ENCODE results near the gene C21orf58.
"Not testable (repeated sequence)": the region's sequence is repeated elsewhere in the genome, so short reads cannot be mapped to it uniquely, and the experiment has no call there.

The C21orf58 gene

DNA sequence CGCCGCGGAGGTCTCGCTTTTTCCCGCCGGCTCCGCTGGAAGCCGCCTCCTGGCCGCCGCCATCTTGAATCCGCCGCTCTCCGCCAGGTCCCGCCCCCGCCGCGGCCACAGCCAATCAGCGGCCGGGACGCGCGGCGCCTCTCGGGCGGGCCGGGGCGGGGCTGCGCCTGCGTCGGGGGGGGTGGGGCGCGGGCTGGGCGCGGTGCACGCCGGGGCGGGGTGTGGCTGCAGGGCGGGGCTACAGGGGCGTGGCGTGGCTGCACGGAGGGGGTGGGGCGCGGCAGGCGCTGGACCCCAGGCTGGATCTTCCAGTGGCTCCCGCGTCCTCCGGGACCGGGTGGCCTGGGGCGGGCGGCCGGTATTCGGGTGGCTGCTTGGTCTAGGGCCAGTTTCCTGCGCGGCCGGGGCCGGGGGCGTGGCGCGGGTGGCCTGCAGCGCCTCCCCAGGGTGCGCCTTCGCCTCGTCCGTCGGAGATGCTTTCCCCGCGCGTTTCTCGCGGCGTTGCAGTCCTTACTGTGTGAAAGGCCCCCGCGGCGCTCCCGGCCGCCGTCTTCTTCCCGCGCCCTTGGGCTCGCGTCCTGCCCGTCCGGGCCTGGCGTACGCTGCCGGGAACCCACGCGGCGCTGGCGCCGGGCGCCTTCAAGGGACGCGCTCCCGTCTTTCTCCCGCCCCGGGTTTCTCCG lies 861 bp upstream of the C21orf58 start:
- peak; percentile 98 for DNase-seq (ENCODE audit: low spot score)

DNA sequence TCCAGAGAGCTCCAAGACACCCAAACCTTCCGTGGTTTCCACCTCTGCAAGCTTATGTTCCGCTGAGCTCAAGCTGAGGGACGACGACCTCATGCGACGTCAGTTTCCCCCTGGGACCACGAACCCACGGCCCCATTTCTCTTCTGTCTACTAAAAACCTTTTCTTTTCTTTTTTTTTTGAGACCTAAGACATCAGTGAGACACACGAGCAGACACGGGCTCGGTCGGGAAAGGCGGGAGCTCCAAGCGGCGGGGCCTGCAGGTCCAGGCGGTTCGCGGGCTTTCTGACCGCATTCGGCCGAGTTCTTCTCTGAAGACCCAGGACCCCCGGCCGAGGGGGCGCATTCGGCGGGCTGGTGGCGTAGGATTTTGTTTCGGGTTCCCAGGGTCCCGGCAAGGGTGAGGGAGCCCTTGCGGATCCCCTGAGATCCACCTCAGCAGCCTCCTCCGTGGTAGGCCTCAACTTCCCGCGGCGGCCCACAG lies 402 bp downstream of the C21orf58 start:
- peak; percentile 20 for DNase-seq (ENCODE audit: low spot score)

DNA sequence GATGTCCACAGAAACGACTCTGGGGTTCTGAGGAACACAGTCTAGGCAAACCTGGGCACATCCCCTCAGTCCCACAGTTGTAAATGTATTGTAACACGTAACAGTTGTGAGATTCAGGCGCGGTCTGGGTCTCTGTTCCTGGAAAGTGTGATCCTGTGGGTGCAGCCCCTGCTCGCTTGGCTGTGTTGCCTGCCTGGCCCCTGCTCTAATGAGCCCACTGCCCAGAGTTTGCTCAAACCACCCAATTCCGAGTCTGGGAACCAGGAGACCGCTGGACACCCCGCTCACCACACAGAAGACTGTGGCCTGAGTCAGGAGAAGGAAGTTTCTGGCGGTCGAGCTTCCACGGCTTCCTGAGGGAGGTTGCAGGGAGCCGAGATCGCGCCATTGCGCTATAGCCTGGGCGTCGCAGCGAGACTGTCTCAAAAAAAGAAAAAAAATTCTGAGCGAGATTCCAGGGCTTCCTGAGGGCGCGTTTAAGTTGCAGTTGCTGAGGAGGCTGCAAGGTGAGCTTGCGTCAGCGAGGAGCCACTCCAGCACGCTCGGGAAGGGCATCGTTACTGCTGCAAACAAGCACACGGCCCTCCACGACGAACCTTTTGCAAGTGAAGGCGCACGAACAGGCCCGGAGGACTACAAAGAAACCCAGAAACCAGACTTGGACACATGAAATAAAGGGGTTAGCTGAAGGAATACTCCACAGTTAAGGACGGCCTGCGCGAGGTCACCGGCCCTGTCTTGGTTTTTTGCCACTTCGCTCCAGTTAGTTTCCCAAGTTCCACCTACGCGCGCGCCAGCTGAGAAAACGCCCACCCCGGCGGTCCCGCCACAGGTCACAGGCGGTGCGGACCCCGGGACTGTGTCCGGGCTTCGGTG lies 1.1 kb downstream of the C21orf58 start:
- DNase-seq (ENCODE audit: low spot score): peak; percentile 50

DNA sequence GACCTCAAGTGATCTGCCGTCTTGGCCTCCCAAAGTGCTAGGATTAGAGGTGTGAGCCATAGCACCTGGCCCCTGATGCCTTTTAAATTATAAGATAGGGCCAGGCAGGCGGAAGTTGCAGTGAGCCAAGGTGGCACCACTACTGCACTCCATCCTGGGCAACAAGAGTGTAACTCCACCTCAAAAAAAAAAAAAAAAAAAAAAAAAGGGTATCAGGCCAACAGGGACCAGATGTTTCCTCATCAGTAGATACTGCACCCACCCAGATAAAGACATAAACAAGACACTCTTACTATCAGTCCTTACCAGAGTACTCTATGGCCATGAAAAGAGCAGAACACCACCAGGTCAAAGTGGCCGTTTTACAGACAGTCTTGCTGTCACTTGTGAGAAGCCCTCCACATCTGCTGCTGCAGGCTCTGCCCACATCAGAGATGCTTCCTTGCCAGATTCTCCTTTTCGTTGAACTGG lies 3.3 kb downstream of the C21orf58 start:
- DNase-seq (ENCODE audit: low spot score): no peak

DNA sequence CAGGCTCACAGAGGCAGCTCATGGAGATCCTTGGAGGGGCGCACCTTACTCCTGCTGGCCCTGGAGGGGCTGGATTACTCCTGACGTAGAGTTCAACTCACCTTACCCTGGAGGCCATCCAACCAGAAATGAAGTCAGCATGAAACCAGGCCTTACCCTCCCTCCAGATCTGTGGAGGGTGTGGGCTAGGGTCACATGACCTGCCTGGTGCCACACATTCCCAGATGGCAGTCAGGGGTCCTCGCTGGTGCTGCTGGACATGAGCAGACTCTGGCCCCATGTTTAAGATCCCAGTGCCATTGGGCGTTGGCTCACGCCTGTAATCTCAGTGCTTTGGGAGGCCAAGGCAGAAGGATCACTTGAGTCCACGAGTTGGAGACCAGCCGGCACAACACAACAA lies 4.5 kb downstream of the C21orf58 start:
- DNase-seq (ENCODE audit: low spot score): no peak

DNA sequence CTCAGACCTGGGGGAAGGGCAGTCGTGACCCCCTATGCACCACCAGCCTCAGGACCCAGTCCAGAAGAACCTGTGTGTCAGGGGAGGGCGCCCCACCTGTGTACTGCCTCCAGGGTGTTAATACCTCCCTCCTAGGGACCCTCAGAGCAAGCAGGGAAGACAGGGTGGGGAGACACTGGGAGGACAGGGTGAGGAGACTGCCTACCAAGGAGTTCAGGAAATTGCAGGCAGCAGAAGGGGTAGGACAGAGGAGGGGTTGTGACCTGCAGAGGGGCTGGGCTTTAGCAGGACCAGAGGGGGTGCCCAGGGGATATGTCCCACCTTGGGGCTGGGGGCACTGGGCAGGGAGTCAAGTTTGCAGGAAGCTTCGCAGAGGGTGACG lies 5.2 kb downstream of the C21orf58 start:
- no peak for DNase-seq (ENCODE audit: low spot score)

DNA sequence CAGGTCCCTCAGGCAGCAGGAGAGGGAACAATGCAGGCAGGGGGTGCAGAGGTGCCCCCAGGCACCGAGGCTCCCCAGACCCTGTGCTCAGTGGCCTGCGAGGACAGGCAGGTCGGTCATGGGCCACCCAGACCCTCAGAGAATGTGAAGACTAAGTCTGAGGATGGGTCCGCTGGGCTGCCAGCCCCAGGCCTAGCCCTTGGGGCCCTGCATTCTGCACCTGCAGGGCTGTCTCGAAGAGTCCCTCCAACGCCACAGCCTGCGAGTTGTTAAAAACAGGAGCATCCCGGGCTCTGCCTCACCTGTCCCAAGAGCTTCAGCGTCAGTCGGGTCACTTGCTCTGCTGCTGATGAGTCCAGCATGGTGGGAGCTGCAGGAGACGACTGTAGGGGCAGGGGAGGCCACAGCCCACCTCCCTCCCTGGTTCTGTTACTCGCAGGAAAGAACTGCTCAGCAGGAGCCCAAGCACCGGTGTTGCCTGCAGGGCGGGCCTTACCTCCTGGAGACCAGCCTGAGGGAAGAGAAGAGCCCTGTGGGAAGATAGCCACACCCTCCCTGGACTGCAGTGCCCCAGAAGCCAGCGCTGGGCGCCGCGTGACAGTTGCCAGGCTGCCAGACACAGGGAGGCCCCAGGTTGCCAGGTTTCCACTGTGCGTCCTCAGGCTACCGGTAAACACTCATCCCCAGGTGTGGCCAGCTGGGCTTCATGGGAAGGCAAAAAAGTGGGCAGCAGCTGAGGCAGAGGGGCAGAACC lies 5.8 kb downstream of the C21orf58 start:
- DNase-seq (ENCODE audit: low spot score): no peak

DNA sequence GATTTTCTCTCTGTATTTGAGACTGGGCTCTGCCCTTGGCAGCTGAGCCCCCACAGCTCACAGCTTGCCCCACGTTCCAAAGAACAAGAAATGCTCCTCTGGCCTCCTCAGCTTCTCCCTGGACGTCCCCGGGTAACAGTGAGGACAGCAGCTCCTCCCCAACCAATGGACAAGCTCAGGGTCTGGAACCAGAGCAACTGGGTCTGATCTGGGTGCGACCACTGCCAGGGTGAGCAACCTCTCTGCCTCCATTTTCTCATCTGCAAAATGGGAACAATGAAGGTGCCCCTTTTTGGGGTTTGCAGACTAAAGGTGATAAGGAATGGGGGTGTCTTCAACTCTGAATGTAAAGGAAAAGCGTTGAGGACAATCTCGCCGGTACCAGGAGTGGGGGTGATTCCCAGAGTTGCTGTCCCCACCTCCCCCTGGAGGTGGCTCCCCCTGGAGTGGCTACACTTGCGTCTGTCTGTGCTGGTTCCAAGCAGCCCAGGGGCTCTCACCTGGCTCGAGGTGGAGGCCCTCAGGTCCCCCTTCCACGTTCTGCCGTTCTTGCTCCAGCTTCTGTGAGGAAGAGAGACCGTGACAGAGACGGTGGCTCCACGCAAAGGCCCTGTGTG lies 6.9 kb downstream of the C21orf58 start:
- DNase-seq (ENCODE audit: low spot score): no peak

DNA sequence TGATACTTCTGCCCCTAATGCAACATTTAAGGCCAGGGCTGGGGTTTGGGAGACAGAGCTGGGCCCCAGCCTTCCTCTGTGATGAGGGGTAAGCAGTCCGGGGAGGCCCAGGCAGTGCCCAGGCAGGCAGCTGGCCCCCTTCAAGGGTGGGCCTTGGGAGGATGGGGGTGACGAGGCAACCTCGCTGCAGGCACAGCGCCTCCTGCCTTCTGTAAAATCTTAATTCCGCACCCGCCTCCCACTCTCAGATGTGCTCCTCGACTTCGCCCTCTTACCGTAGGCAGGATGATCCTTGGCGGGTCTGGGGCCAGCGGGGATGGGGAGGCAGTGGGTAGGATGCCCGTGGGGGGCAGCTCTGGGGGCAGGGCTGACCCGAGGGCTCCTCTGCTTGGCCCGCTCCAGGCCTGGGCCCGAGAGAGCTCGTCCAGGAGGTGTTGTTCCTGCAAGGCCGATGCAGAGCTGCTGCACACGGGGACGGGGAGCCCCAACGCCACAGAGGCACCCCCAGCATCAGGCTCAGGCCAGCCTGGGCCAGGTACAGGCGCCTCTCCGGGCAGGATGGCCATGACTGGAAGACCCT lies 9.1 kb downstream of the C21orf58 start:
- DNase-seq (ENCODE audit: low spot score): no peak

DNA sequence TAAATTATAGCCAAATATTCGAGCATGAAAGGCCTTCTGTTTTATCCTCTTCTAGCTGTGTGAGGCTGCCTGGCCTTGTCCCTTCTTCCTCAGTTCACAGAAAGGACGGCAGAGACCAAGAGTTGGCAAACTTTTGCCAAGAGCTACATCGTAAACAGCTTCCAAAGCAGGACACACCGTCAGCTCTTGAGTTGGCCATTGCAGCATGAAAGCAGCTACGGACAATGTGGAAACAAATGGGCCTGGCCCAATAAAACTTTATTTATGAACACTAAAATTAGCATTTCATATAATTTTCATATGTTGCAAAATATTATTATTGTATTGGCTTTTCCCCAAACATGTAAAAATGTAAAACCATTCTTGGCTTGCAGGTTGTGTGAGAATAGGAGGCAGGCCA lies 10.7 kb downstream of the C21orf58 start:
- DNase-seq (ENCODE audit: low spot score): no peak

DNA sequence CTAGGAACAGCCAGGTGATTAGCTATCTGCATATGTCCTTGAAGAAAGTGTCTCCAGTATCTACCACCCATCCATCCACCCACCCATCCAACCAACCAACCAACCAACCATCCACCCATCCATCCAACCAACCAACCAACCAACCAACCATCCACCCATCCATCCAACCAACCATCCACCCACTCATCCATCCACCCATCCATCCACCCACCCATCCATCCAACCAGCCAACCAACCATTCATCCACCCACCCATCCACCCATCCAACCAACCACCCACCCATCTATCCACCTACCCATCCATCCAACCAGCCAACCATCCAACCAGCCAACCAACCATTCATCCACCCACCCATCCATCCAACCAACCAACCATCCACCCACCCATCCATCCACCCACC lies 12.1 kb downstream of the C21orf58 start:
- no peak for DNase-seq (ENCODE audit: low spot score)

DNA sequence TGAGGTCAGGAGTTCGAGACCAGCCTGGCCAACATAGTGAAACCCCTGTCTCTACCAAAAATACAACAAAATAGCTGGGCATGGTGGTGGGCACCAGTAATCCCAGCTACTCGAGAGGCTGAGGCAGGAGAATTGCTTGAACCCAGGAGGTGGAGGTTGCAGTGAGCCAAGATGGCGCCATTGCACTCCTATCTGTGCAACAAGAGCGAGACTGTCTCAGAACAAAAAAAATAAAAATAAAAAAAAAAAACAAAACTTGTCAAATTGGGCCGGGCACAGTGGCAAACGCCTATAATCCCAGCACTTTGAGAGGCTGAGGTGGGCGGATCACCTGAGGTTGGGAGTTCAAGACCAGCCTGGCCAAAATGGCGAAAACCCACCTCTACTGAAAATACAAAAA lies 13.4 kb downstream of the C21orf58 start:
- DNase-seq (ENCODE audit: low spot score): not testable (repeated sequence)

DNA sequence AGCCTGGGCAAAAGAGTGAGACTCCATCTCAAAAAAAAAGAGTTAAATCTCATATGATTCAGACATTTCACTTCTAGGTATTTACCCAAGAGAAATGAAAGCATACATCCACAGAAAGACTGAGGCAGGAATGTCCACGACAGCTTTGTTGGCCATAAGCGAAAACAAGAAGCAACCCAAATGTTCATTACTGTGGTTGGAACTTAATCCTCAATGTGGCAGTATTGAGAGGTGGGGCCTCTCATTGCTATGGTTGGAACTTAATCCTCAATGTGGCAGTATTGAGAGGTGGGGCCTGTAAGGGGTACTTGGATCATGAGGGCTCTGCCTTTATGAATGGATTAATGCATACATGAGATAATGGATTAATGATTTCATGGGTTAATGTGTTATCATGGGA lies 15.2 kb downstream of the C21orf58 start:
- DNase-seq (ENCODE audit: low spot score): no peak

DNA sequence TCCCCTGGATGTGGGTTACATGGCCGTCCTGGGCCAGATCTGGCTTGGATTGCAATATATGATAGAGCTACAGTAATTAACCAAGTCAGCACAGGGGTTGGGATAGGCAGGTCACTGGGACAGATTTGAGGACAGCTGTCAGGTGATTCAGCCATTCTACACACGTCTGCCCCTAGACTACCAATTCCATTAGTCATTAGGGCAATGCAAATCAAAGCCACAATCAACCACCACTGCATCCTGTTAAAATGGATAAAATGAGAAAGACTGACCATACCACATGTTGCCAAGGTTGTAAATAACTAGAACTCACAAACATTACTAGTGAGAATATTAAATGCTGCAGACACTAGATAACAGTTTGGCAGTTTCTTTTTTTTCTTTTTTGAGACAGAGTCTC lies 16.0 kb downstream of the C21orf58 start:
- peak; percentile 35 for DNase-seq (ENCODE audit: low spot score)

DNA sequence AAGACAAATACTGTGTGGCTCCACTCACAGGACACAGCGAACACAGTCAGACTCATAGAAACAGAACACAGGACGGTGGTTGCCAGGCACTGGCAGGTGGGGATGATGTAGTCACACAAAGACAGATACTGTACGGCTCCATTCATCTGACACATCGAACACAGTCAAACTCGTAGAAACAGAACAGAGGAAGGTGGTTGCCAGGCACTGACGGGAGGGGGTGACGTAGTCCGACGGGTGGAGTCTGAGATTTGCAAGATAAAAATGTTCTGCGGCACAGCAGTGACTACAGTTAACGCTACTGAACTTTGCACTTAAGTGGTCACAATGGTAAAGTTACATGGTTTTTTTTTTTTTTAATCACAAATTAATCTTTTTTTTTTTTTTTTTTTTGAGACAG lies 18.7 kb downstream of the C21orf58 start:
- no peak for DNase-seq (ENCODE audit: low spot score)

DNA sequence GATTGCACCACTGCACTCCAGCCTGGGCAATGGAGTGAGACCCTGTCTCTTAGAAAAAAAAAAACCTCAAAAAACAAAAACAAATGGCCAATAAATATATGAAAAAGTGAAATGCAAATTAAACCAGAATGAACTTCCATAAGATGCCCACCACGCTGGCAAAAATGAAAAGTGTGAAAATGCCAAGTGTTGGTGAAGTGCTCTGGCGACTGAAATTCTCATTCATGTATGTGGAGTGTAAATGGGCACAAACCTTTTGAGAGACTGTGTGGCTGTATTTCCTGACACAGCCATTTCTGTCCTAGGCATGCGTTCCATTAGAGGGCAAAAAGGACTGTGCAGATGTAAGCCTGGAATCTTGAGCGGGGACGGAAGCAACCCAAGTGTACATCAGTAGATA lies 19.2 kb downstream of the C21orf58 start:
- DNase-seq (ENCODE audit: low spot score): no peak

DNA sequence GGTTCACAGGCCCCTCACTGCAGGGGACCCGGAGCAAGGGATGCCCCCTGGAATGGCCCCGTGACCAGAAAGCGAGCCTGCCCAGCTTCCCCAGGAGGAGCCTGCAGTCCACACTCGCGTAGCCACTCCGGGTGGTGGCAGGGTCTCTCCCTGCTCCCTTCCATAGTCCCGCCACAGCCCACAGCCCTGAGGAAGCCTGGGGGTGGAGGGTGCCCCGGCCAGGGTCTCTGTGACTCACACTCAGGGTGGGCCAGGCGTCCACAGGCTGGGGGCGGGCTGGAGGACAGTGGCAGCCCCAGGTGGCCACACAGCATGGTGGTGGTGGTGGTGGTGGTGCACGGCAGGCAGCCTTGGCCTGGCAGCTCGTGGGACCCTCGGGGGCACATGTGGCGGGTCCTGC lies 21.9 kb downstream of the C21orf58 start:
- no peak for DNase-seq (ENCODE audit: low spot score)

DNA sequence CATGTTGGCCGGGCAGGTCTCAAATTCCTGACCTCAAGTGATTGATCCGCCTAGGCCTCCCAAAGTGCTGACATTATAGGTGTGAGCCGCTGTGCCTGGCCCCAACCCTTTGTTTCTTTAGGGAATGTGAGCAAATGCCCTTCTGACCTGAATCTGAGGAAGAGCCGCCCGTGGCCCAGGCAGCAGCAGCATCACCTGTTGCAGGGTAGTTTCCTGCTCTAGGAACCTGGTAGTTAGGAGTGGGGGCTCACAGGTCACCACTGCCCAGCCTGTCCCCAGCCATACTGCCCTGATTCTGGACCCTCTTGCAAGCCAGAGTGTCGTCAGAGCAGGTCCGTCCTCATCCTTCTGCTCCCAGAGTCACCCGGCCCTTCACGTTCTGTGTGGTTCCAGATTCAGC lies 24.5 kb downstream of the C21orf58 start:
- DNase-seq (ENCODE audit: low spot score): no peak

DNA sequence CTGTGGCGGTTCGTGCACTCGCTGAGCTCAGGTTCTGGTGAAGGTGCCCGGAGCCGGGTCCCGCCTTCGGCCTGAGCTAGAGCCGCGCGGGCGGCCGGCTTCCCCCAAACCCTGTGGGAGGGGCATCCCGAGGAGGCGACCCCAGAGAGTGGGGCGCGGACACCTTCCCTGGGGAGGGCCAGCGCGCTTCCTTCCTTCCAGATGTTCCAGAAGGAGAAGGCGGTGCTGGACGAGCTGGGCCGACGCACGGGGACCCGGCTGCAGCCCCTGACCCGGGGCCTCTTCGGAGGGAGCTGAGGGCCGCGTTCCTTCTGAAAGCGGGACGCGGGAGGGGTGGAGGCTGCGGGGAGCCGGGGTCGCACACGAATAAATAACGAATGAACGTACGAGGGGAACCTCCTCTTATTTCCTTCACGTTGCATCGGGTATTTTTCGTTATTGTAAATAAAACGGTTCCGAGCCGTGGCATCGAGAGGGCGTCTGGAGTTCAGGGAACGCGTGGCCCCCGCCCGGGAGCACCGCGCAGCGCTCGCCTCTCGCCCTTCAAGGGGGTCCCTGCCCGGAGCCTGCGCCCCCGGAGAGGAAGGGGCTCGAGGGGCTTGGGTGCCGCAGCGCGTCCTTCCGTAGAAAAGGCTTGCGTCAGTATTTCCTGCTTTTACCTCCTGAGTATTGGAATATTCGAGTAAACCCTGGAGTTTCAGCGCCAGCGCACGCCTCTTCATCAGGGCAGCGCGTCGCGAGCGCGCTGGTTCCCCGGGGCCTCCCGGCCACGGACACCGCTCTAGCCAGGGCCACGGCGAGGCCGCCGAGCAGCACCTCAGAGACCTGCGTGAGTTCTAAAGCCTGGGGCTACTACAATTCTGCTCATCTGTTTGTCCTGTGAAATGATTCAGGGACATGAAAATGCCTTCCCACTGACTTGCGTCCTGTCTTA lies 26.1 kb downstream of the C21orf58 start:
- DNase-seq (ENCODE audit: low spot score): no peak

DNA sequence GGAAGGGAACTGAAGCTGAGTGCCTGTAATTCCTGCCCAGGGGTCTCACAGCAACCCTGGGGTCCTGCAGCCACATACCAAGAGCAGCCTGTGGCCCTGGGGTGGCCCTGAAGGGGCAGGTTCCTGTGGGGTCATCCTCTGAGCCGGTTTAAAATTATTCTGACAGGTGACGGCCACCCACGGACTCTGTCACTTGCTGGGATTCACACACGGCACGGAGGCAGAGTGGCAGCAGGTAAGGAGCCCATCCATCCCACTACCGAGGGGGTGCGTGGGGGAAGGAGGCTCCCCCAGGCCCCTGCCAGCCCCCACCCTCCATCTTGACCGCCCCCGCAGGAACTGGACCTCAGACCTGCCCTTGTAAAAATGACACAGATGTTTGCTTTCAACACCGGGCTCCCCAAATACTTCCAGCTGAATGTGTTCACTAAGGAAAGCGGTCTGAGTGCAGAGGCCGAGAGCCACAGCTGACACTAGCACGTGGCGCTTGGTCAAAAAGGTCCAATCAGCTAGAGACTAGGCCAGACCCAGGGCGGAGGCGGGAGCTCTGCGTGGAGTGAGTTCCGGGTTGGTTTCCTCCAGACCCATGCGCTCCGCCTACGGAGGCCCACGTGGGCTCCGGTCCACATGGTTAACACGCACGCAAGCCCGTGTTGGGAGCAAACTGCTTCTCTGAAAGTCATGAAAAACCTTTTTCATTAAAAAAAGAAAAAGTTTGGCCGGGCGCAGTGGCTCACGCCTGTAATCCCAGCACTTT lies 27.5 kb downstream of the C21orf58 start:
- DNase-seq (ENCODE audit: low spot score): peak; percentile 94
